Measurements from ENCODE around the gene ACAA1.
A peak's percentile ranks its signal among the peaks of the same experiment; 100 is the strongest.
"Not testable (repeated sequence)": the region's sequence is repeated elsewhere in the genome, so short reads cannot be mapped to it uniquely, and the experiment has no call there.

Gene ACAA1

DNA sequence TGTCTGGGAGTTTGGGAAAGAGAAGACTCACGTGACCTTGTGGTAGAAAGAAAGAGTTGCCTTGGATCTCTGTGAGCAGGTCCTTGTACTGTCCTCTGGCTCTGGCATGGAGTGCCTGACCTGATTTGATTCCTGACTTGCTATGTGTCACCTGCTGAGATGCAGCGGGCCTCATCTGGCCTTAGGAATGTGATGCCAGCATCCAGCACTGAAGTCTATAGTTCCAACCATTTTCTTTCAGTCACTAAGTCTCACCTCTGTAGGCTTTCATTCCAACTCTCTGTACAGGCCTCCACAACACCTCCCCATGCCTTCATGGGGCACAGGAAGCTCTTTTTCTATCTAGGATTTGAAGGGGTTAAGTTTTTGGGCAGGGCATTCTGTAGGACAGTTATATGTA is 16.3 kb upstream of the ACAA1 start:
- no peak for DNase-seq

DNA sequence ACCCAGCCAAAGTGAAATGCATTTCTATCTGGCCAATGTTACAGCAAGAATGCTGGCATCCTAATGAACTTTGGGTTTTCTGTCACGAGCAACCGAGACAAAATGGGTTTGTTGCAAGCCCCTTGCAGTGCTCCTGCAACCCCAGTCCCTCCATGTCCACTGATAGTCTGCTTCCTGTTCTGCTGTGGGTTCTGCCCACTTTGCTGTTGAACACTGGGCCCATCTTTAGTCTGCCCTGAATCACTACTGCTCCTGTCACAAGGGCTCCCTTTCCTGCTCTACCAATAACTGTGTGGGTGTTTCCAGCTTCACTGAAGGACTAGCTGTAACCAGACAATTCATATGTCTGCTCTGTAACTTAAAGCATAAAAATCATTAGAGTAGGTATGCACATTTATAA is 15.7 kb upstream of the ACAA1 start:
- DNase-seq = no peak

DNA sequence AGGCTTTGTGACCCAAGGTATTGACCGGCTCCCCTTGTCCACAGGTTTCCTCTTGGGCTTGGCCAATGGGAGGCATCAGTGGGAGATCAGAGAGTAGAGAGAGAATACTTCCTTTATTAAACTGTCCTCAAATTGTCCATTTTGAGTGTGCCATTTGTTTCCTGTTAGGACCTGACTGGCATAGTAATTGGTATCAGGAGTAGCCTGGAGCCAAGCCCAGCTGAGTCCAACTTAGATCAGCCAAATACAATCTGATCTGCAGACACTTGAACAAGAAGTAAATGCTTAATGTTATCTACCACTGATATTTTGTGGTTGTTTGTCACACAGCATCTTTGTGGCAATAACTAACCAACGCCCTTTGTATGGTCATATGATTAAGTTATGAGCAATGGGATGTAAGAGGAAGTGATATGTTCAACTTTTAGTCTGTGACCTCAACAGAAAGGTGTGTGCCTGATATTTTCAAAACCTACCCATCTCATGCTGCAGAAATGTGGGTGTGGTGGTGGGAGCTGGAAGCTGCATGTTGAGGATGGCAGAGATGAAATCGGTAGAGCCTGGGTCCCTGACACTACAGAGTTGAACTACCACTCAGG is 14.8 kb upstream of the ACAA1 start:
- DNase-seq = no peak

DNA sequence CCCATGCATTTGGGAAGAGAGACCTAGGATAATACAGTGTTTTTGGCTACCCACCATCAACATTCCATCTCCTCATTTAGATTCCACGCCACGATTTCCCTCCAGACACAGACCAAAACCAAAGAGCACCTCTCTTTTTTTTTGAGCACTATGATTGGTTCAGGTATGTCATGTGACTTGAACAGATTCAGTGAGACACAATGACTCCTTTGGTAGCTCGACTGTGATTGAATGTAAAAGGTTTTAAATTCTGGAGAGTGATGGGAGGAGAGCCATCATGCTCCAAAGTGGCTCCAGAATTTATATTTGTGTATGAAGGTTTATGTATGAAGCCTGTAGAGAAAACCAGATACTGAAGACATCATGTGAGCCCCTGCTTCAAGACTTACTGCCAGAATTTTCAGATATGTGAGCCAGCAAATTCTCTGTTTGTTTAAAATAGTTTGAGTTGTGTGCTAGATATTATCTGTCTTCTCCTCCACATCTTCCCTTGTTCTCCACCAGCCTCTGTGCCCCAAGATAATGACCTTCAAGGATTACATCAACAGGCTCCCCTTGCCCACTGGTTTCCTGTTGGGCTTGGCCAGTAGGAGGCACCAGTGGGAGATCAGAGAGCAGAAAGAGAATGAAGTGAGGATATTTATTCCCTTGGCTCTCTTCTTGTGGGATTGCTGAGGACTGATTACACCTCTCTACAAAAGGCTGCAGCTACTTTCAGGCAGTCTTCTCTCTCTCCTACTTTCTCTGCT is 14.0 kb upstream of the ACAA1 start:
- DNase-seq = no peak

DNA sequence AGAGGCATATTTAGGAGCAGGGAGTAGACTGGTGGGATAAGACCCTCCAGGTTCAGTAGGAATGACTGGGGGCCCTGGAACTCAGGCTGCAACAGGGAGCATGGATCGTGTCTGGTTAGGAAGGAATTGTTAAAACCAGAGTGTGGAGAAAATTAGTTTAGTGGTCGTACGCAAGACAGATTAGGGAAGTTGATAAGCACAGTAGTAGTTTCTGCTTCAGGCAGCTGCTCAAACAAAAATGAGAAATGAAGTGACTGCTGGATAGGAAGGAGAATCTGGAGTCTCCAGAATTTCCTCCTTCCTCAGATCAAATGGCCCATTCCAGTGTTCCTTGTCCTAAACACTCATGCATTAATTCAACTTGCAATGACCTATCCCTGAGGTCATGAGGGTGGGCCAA is 12.8 kb upstream of the ACAA1 start:
- DNase-seq = no peak

DNA sequence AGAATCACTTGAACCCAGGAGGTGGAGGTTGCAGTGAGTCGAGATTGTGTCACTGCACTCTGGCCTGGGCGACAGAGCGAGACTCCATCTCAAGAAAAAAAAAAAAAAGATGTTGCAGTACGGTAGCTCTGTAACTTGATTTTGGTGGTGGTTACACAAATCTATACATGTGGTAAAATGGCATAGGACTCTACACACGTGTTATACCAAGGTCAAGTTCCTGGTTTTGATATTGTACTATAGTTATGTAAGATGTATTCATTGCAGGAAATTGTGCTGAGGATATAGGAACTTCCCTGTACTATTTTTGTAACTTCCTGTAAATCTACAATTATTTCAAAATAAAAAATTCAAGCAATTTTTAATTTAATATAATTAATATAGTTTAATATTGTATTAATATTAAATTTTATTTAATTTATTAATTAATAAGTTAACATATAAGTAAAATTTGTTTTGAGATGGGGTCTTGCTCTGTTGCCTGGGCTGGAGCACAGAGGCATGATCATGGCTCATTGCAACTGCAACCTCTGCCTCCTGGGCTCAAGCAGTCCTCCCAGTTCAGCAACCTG is 11.5 kb upstream of the ACAA1 start:
- no peak for DNase-seq

DNA sequence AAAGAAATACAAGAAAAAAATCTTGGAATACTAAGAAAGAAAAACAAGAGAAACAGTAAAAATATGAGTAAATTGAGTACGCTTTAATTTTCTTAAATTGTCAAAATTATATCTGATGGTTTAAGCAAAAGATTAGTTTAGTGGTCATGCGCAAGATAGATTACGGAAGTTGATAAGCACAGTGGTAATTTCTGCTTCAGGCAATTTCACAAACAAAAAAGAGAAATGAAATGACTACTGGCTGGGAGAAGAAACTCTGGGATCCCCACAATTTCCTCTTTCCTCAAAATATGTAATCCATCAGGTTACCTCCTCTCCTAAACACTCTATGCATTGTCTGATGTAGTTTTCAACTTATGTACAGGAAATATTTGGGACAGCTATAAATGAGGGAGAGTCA is 10.5 kb upstream of the ACAA1 start:
- DNase-seq = no peak

DNA sequence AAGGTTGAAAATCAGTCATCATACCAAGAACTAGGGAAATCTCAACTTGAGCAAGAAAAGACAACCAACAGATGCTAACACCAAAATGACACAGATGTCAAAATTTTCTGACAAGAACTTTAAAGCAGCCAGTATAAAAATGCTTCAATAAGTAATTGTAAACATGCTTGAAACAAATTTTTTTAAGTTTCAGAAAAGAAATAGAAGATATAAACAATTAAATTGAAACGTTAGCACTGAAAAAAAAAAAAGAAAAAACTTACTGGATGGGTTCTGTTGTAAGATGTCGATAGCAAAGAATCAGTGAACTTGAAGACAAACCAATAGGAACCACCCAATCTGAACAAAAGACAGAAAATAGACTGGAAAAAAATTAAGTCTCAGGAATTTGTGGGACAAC is 9.6 kb upstream of the ACAA1 start:
- no peak for DNase-seq

DNA sequence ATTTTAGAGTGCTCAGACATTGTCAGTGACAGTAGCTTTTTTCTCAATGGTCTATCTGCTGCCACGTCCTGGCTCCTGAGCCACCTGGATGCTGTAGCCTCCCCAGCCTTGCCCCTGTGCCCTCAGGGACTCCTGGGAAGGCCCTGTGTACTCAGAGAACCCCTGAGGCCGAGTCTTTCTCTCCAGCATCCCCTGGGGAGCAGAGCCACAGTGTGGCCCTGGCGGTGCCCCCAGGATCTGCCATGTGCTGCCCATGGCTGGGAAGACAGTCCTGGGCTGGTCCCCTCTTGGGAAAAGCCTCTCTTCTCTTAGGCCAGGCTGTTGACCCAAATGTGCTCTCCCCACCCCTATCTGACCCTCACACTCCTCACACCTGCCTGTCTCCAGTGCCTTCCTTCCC is 6.6 kb upstream of the ACAA1 start:
- DNase-seq = no peak

DNA sequence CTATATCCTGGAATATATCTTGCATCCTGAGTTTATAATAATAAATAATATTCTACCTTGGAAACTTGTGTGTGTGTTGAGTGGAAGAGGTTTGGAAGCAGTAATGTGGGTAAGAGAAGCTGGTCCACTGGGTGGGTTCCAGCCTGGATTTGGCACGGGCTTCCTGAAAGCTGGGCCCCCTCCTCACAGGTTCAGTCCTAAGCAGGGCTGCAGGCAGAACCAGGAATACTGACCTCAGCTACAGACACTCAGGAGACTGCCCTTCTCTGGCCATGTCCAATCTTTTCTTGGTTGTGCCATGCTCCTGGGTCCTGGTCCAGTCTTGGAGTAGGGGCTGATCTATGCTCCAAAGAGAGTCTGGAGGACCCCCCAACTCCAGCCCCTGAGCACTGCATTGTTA is 6.0 kb upstream of the ACAA1 start:
- no peak for DNase-seq

DNA sequence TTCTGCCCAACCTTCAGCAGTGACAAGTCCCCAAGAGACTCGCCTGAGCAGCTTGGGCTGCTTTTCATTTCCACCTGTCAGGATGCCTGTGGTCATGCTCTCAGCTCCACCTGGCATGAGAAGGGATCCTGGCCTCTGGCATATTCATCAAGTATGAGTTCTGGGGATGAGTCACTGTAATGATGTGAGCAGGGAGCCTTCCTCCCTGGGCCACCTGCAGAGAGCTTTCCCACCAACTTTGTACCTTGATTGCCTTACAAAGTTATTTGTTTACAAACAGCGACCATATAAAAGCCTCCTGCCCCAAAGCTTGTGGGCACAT is 5.0 kb upstream of the ACAA1 start:
- no peak for DNase-seq

DNA sequence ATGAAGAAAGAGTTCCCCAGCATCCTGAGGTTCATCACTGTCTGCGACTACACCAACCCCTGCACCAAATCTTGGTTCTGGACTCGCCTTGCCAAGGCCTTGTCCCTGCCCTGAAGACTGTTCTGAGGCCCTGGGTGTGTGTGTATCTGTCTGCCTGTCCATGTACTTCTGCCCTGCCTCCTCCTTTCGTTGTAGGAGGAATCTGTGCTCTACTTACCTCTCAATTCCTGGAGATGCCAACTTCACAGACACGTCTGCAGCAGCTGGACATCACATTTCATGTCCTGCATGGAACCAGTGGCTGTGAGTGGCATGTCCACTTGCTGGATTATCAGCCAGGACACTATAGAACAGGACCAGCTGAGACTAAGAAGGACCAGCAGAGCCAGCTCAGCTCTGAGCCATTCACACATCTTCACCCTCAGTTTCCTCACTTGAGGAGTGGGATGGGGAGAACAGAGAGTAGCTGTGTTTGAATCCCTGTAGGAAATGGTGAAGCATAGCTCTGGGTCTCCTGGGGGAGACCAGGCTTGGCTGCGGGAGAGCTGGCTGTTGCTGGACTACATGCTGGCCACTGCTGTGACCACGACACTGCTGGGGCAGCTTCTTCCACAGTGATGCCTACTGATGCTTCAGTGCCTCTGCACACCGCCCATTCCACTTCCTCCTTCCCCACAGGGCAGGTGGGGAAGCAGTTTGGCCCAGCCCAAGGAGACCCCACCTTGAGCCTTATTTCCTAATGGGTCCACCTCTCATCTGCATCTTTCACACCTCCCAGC is 4.4 kb upstream of the ACAA1 start:
- DNase-seq = no peak

DNA sequence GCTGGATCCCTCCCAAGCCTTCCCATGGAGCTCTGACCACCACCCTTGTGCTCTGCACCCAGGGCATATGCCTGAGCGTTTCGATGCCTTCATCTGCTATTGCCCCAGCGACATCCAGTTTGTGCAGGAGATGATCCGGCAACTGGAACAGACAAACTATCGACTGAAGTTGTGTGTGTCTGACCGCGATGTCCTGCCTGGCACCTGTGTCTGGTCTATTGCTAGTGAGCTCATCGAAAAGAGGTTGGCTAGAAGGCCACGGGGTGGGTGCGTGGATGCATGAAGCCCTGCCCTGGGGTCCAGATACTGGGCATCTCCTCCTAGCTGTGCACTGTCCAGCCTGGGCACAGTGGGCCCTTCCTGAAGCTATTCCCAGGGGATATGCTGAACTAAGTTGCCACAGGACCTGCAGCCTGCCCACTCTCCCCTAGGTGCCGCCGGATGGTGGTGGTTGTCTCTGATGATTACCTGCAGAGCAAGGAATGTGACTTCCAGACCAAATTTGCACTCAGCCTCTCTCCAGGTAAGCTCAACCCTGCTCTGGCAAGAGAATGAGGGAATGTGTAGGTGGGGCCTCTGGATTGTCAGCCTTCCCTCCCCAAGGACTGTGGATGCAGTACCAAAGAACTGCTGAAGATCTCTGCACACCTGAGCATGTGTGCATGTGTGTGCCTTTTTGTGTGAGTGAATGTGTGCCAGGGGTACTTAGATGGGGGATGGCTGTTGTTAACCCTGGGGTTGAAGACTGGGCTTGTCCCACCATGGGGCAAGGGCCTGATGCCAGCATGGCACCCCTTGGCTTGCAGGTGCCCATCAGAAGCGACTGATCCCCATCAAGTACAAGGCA is 3.6 kb upstream of the ACAA1 start:
- DNase-seq = no peak

DNA sequence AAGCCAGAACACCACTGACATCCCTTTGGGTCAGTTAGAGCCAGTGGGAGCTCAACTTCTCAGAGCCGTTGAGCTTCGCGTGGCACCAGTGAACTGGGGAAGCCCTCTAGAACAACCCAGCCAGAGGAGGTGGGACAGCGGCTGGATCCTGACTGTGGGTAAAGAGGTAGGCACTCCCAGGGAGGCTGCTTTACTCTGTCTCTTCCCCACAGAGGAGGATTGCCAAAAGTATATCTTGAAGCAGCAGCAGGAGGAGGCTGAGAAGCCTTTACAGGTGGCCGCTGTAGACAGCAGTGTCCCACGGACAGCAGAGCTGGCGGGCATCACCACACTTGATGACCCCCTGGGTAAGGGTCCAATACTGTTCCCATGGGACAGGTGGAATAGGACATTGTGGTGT is 2.7 kb upstream of the ACAA1 start:
- no peak for DNase-seq

DNA sequence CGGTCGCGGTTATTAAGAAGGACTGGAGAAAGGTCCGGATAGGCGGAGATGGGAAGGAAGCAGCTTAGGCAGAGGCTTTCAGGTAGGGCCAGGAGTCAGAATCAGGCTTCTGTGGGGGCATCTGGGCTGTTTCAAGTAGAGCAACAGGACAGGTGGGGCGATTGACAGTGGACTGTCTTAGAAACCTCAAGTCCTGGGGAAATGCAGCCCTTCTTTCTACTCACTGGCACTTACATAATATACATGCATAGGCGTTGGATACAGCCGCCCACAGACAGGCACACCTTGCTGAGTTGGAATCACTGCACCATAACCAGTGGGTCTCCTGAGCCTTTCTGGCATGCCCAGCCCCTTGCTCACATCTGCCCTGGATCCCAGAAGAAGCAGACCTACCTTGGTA is 2.3 kb upstream of the ACAA1 start:
- no peak for DNase-seq

DNA sequence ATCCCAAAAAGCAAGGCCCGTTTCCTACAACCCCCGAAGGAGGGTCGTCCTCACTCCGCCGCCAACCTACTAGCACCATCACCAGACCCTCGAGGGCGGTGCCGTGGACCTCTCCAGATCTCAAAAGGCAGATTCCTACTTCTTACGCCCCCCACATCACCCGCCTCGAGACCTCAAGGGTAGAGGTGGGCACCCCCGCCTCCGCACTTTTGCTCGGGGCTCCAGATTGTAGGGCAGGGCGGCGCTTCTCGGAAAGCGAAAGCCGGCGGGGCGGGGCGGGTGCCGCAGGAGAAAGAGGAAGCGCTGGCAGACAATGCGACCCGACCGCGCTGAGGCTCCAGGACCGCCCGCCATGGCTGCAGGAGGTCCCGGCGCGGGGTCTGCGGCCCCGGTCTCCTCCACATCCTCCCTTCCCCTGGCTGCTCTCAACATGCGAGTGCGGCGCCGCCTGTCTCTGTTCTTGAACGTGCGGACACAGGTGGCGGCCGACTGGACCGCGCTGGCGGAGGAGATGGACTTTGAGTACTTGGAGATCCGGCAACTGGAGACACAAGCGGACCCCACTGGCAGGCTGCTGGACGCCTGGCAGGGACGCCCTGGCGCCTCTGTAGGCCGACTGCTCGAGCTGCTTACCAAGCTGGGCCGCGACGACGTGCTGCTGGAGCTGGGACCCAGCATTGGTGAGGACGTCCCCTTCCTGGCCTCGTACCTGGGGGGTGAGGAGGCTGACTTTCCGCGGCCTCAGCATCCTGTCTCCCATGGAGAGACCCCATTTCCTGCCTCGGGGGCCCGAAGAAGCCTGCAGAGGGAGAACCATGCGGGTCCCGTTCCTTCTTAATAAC is 1.6 kb upstream of the ACAA1 start, which contains the start of gene MYD88:
Gene MYD88, plus strand, starts transcription at position 313 of the 842 bp plus-strand sequence. Its CDS starts 40 bp downstream, at position 353.
- peak; percentile 6 for DNase-seq

DNA sequence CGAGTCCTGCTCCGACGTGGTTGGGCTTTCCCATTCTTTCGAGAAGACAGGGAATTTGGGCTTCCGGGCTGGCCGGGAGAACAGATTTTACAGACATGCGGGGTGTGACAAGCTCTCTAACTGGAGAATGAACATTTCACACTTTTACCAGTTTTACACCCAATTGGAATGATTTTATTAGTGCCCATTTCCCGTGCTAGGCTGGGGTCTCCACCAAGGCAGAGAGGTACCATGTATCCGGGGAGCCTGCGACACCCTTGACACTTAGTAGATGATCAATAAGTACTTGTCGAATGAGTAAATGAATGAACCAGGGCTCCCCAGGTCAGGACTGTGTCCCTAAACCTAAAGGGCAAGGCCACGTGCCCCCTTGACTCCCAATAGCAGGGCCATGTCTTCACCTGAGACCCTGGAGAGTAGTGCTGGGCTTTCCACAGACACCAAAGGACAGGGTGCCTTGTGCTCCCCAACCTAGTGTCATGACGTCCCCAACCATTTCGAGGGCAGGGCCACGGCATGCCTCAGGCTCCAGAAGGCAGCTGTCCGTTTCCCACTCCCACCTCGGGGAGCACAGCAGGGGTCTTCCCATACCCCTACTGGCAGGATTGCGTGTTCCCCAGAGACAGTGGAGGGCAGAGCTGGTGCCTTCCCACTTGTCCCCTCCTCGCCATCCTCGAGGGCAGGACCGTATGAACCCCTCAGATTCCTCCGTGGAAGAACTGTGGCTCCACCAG is 855 bp upstream of the ACAA1 start:
- no peak for DNase-seq

DNA sequence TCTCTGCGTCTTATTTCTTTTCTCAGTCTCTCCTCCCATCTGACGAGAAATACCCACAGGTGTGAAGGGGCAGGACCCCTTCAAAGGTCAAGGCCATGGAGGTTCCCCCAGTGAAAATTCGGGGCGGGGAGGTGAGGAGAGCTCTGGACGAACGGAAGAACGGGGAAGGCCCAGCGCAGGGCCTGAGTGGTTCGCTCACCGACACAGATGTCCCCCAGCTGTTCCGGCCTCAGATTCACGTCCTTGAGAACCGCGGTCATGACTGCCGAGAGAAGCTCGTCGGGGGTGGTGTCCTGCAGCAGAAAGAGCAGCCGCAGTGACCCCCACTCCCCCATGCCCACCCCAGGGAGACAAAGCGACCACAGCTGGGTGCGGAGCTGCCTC is 542 bp downstream of the ACAA1 start:
- no peak for DNase-seq

DNA sequence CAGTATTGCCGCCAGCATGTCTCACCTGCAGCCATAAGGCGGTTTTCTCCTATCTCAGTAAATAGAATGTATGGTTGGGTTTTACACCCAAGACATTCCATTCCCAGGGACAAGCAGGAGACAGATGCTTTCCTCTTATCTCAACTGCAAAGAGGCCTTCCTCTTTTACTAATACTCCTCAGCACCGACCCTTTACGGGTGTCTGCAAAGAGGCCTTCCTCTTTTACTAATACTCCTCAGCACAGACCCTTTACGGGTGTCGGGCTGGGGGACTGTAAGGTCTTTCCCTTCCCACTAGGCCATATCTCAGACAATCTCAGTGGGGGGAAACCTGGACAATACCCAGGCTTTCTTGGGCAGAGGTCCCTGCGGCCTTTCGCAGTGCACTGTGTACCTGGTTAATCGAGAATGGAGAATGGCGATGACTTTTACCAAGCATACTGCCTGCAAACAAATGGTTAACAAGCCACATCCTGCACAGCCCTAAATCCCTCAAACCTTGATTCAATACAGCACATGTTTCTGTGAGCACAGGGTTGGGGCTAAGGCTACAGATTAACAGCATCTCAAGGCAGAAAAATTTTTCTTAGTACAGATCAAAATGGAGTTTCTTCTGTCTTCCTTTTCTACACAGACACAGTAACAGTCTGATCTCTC is 1.2 kb downstream of the ACAA1 start:
- not testable (repeated sequence) for DNase-seq

DNA sequence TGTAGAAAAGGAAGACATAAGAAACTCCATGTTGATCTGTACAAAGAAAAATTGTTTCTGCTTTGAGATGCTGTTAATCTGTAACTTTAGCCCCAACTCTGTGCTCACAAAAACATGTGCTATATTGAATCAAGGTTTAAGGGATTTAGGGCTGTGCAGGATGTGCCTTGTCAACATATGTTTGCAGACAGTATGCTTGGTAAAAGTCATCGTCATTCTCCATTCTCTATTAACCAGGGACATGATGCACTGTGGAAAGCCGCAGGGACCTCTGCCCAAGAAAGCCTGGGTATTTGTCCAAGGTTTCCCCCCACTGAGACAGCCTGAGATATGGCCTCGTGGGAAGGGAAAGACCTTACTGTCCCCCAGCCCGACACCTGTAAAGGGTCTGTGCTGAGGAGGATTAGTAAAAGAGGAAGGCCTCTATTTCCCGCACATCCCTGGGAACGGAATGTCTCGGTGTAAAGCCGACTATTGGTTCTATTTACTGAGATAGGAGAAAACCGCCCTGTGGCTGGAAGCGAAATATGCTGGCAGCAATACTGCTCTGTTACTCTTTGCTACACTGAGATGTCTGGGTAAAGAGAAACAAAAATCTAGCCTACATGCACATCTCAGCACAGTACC is 2.3 kb downstream of the ACAA1 start:
- not testable (repeated sequence) for DNase-seq

Measured in NCI-H1694 (cell line).